Choroid plexus epithelial cell (primary cell): ENCODE measurements around the gene SLC1A6.

Experiments used
- DNase-seq: peaks from one replicate; pipeline ENCODE4 v3.0.0-alpha.2; 2010; ENCODE audit warnings: low read depth
- H3K4me3 ChIP-seq: 2 replicates; pipeline ENCODE4 v1.5.1; 2011; ENCODE audit warnings: low read depth, mild to moderate bottlenecking, control low read depth, low read length, moderate library complexity
- TF ChIP-seq, protein P1 (sequence below): conservative IDR thresholded peaks from 2 replicates; pipeline ENCODE4 v1.5.1; 2011; ENCODE audit warnings: low read depth, mild to moderate bottlenecking, control low read depth, inconsistent platforms, low read length, moderate library complexity

Gene SLC1A6

GRCh38 chr19:14978161-14978776, 1.4 kb downstream of the SLC1A6 start:
- DNase-seq, result no peak

GRCh38 chr19:14977128-14977527, 2.5 kb downstream of the SLC1A6 start:
- H3K4me3 ChIP-seq, result no peak overlapping the region
- DNase-seq, result no peak
- TF ChIP-seq, protein P1, sequence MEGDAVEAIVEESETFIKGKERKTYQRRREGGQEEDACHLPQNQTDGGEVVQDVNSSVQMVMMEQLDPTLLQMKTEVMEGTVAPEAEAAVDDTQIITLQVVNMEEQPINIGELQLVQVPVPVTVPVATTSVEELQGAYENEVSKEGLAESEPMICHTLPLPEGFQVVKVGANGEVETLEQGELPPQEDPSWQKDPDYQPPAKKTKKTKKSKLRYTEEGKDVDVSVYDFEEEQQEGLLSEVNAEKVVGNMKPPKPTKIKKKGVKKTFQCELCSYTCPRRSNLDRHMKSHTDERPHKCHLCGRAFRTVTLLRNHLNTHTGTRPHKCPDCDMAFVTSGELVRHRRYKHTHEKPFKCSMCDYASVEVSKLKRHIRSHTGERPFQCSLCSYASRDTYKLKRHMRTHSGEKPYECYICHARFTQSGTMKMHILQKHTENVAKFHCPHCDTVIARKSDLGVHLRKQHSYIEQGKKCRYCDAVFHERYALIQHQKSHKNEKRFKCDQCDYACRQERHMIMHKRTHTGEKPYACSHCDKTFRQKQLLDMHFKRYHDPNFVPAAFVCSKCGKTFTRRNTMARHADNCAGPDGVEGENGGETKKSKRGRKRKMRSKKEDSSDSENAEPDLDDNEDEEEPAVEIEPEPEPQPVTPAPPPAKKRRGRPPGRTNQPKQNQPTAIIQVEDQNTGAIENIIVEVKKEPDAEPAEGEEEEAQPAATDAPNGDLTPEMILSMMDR, result no peak

More at GRCh38 chr19:14978161-14978776, 1.4 kb downstream of the SLC1A6 start:
- TF ChIP-seq, protein P1, result no peak
- H3K4me3 ChIP-seq, result no peak overlapping the region

- no peak overlapping the region for H3K4me3 ChIP-seq
- TF ChIP-seq, protein P1, result no peak
- no peak for DNase-seq
Measured at GRCh38 chr19:14974488-14974887, 5.2 kb downstream of the SLC1A6 start.

- TF ChIP-seq, protein P1, result no peak
- H3K4me3 ChIP-seq, result no peak overlapping the region
- no peak for DNase-seq
Measured at GRCh38 chr19:14972676-14973075, 7.0 kb downstream of the SLC1A6 start.

- TF ChIP-seq, protein P1, result no peak
- no peak for DNase-seq
- H3K4me3 ChIP-seq, result no peak overlapping the region
Measured at GRCh38 chr19:14971474-14971873, 8.2 kb downstream of the SLC1A6 start.

- H3K4me3 ChIP-seq, result no peak overlapping the region
- TF ChIP-seq, protein P1, result no peak
- no peak for DNase-seq
Measured at GRCh38 chr19:14968247-14968646, 11.4 kb downstream of the SLC1A6 start.
